GM18951 (cell line): ENCODE measurements around the gene C17orf75.

ENCODE experiments used
- POLR2A ChIP-seq: IDR thresholded peaks from 4 replicates; pipeline ENCODE4 v1.6.1; 2011; ENCODE audit warnings: mild to moderate bottlenecking; ENCODE audit not compliant: insufficient read length, insufficient read depth; ENCODE audit errors: extremely low read depth
- in situ Hi-C: fragments of 300-500 bp; cut with MboI; formaldehyde crosslinking; loops from one replicate; pipeline ENCODE4 v1.12.0; 2022; ENCODE audit warnings: low sequenced_read_pairs, mixed read lengths, inconsistent platforms; ENCODE audit not compliant: unreplicated experiment

C17orf75 gene

DNA sequence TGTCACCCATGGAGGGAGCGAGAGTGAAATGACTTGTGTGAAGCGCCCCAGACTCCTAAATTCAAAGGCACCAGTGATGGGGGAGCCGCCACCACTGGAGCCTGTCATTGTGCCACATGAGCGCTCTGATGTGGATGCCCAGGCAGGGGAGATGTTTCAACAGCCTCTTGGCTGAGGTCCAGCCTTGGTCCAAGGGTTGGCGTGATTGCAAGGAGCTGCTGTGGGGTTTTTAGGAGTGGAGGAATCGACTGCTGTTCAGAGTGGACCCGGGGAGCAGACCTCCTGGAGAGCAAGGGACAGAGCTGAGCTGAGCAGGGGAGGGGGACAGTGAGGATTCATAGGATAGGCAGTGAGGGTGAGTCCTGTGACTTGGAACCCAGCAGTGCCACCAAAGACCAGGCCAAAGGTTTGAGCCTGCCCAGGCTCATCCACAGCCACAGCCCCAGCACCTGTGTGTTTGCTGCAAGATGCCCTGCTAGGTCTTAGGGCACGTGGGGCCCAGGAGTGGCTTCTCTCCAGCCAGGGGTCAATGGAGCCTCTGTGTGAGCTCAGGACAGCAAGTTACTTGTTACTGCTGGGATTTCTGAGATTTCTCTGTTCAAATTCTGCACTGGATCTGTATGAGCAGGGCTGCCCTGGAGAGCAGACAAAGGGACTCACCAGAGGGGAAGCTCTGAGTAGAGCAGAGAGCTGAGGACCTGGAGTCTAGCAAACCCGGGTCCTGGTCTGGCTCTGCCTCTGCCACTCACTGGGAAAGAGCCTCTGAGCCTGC, 56.0 kb downstream of the C17orf75 start:
- no peak for TF ChIP-seq POLR2A
- in situ Hi-C loops: no loop called here

DNA sequence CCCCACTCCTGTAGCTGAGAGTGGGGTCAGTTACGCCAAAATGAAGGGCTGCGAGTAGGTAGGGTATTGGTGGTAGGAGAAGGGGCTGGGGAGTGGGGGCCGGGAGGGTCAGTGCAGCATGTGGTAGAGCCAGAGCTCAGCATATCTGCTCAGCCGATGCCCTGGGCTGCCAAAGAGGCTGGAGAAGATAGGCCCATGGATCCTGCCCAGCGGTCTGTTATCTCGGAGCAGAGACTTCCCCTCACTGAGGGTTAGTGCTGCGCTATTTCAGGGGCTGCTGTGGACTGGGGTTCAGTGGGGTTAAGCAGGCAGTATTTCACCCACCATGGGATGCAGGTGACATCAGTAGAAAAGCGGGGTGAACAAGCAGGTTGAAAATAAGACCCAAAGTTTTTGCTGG, 56.7 kb downstream of the C17orf75 start:
- TF ChIP-seq POLR2A: no peak
- in situ Hi-C loops: no loop called here

DNA sequence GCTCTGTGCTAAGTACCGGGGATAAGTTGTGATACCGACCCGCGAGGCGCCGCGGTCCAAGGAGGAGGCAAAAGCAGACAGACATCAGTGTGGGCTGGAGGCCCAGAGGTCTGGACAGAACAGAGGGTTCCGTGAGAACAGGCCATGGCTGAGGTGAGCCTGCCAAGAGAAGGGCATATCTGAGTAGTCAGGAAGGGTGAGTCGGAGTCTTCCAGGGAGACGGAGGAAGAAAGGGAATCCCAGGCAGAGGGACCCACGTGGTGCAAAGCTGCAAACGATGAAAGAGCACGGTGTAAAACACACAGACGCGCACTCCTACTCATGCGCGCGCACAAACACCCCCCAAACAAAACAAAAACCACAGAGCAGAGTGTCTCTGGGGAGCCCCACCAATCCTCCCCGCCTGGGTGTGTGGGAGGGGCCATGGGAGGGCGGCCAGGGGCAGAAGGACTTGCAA, 58.2 kb downstream of the C17orf75 start:
- in situ Hi-C loops: no loop called here

DNA sequence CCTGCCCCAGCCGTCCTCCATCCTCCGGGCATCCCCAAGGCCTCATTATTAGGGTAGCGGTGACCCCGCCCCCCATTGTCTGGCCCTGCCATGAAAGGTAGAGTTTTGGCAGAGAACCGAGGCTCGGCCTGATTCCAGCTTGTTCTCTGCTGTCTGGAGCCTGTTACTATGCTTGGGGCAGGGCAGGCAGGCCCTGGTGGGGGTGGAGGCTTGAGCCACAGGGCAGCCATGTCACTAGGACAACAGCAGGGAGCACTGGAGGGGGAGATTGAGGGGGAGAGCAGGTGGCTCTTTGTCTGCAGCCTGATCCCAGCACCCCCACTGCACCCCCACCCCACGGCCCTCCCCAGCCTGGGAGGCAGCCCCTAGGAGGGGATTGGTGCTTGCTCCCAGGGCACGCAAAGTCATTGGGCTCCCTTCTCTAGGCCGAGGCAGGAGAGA, 60.9 kb downstream of the C17orf75 start:
- in situ Hi-C loops: no loop called here
- TF ChIP-seq POLR2A: no peak

More for the DNA sequence above, 58.2 kb downstream of the C17orf75 start:
- TF ChIP-seq POLR2A: no peak

DNA sequence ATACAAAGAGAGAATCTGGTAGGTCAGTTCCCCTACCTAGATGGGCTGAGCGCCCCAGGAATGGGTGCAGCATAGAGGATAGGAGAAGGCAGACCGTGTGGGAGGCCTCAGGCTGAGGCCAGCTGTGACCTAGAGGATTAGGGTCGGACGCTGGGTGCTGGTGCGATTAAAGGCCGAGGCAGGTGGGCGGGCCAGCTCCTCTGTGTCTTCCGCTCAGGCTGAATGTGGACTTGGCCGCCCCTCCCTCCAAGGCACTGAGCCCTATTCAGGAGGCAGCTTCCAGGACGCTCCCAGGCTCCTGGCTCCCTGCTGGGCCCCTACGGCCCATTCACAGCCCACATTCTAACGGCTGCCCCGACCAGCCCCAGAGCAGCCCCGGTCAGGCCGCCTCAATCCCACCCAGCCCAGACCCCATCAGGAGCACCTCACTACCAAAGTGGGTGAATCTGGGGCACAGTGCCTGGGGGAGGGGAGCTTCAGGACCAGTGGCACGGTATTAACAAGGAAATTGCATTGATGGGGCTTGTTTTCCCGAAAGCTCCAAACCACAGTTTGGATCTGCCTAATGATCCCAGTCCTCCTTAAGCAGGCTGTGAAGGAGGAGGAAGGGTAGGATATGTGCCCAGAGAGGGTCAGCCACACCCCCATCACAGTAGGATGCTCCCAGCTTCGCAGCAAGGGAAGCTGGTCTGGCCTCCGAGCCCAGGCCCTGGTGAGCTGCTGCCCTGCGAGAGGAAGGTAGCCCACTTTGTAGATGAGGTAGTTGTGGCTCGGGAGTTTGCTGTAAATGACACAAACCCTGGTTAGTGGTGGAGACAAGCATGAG, 61.9 kb downstream of the C17orf75 start:
- in situ Hi-C loops: no loop called here
- no peak for TF ChIP-seq POLR2A

DNA sequence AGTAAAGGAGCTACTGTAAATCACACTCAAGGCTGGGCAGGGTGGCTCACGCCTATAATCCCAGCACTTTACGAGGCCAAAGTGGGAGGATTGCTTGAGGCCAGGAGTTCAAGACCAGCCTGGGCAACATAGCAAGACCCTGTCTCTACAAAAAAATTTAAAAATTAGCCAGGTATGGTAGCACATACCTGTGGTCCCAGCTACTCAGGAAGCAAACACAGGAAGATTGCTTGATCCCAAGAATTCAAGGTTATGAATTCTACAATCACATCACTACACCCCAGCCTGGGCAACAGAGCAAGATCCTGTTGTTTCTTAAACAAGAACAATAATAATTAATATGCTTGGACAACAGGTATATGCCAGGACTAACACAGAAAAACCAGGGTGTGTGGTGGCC, 63.2 kb downstream of the C17orf75 start:
- in situ Hi-C loops: no loop called here
- no peak for TF ChIP-seq POLR2A
